ENCODE data around the gene ATP8B2.
A peak's percentile ranks its signal among the peaks of the same experiment; 100 is the strongest.
"Not testable (repeated sequence)": the region's sequence is repeated elsewhere in the genome, so short reads cannot be mapped to it uniquely, and the experiment has no call there.

Gene ATP8B2, protein sequence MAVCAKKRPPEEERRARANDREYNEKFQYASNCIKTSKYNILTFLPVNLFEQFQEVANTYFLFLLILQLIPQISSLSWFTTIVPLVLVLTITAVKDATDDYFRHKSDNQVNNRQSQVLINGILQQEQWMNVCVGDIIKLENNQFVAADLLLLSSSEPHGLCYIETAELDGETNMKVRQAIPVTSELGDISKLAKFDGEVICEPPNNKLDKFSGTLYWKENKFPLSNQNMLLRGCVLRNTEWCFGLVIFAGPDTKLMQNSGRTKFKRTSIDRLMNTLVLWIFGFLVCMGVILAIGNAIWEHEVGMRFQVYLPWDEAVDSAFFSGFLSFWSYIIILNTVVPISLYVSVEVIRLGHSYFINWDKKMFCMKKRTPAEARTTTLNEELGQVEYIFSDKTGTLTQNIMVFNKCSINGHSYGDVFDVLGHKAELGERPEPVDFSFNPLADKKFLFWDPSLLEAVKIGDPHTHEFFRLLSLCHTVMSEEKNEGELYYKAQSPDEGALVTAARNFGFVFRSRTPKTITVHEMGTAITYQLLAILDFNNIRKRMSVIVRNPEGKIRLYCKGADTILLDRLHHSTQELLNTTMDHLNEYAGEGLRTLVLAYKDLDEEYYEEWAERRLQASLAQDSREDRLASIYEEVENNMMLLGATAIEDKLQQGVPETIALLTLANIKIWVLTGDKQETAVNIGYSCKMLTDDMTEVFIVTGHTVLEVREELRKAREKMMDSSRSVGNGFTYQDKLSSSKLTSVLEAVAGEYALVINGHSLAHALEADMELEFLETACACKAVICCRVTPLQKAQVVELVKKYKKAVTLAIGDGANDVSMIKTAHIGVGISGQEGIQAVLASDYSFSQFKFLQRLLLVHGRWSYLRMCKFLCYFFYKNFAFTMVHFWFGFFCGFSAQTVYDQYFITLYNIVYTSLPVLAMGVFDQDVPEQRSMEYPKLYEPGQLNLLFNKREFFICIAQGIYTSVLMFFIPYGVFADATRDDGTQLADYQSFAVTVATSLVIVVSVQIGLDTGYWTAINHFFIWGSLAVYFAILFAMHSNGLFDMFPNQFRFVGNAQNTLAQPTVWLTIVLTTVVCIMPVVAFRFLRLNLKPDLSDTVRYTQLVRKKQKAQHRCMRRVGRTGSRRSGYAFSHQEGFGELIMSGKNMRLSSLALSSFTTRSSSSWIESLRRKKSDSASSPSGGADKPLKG

DNA sequence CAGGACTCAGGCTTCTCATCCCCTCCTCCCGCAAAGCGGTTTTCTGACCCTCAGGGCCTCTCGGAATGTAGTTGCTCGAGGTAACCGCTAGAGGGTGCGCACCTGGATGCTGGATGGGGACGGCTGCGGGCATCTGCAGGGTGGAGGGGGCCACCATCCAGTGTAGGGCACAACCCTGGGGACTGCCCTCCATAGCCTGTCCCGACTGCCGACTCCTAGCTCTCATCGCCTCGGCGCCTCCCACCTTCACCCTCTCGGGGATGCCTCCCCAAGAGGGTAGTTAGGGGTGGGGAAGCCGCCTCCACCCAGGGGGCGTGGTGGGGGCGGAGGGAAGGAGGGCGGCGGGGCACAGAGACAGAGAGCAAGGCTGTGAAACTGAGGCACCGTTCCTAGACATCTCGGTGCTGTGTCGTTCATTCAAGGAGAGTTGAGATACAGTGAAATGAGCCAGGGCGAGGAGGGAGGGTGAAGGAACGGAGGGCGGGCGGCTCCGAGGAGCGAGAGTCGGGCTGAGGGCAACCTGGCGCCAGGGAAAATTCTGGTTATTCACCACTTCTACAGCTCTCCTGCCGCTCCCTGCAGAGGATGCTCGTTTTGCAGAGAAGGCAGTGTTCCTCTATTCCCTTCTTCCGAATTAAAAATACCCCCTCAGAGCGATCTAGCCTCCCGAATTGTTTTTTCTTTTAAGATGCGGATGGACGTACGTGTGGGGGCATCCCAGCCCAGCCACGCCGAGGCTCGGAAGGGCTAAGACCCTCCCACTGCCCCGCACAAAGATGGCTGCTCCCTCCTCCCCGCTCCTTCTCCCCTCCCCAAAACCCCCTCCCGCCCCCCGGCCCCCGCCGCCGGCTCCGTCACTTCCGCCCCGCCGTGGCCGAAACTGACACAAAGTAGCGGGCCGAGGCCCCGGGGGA is at the start of gene ATP8B2:
ATP8B2 (plus strand) TSS at position 857 of the 914 bp plus-strand sequence. CDS start 2,617 bp downstream, outside the sequence.
- peak; percentile 92 for DNase-seq

DNA sequence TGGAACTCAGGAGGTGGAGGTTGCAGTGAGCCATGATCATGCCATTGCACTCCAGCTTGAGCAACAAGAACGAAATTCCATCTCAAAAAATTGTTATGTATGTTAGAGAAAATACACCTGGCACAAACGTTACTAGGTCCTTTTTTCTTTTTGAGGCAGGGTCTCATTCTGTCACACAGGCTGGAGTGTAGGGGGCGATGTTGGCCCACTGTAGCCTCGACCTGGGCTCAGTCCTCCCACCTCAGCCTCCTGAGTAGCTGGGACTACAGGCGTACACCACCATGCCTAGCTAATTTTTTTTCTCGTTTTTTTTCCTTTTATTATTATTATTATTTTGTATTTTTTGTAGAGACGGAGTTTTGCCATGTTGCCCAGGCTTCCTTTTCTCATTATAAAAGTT is 48.5 kb upstream of the ATP8B2 start:
- peak; percentile 15 for DNase-seq

DNA sequence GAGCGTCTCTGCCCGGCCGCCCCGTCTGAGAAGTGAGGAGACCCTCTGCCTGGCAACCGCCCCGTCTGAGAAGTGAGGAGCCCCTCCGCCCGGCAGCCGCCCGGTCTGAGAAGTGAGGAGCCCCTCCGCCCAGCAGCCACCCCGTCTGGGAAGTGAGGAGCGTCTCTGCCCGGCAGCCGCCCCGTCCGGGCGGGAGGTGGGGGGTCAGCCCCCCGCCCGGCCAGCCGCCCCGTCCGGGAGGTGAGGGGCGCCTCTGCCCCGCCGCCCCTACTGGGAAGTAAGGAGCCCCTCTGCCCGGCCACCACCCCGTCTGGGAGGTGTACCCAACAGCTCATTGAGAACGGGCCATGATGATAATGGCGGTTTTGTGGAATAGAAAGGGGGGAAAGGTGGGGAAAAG is 37.7 kb upstream of the ATP8B2 start:
- DNase-seq: not testable (repeated sequence)

DNA sequence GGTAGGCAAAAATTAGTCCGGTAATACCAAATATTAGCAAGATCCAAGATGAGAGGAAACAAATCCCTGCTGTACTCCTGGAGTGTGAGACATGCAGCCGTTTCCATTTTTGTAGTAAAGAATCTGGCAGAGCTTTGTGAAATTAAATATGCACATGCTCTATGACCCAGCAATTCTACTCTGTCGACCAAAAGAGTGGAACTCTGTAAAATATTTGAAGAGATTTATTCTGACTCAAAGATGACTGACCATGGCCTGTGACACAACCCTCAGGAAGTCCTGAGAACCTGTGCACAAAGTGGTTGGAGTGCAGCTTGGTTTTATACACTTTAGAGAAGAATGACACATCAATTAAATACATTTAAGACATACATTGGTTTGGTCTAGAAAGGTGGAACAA is 36.7 kb upstream of the ATP8B2 start:
- DNase-seq: no peak

DNA sequence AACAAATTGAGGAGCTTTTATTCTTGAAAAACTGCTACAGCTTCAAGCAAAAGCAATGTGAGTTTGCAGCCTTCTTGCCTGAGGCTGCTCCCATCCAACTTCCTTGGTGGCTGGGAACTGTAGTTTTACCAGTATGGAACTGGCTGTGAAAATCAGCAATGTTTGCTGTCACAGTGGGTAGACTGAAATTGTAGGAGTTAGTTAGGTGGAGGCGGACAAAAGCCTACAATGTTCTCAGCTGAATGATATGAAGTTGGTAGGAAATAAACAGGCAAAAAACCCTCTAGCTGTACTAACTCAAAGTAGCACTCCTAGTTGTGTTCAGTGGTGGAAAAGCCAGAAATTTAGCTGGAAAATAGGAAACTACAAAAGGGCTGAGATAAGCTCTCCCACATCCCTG is 34.4 kb upstream of the ATP8B2 start:
- DNase-seq: no peak

DNA sequence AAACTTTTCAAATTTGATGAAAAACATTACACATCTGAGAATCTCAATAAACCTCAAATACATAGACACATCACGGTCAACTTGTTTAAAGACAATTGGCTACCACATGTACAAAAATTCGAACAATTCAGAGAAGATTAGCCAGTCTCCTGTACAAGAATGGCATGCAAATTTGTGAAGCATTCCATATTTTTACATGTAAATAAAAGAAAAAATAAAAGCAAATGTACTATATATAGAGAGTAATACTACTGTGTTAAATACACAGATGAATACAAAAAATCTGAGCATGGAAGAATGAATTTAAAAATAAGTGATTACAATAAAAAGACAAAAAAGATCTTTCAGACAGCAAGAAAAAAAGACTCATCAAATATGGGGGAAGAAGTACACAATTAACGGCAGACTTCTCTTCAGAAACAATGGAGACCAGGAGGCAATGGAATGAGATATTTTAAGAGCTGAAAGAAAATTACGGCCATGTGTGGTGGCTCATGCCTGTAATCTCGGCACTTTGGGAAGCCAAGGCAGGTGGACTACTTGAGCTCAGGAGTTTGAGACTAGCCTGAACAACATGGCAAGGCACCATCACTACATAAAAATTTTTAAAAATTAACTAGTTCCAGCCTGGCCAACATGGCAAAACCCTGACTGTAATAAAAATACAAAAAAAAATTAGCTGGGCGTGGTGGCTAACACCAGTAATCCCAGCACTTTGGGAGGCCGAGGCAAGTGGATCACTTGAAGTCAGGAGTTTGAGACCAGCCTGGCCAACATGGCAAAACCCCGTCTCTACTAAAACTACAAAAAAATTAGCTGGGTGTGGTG is 29.7 kb upstream of the ATP8B2 start:
- no peak for DNase-seq

DNA sequence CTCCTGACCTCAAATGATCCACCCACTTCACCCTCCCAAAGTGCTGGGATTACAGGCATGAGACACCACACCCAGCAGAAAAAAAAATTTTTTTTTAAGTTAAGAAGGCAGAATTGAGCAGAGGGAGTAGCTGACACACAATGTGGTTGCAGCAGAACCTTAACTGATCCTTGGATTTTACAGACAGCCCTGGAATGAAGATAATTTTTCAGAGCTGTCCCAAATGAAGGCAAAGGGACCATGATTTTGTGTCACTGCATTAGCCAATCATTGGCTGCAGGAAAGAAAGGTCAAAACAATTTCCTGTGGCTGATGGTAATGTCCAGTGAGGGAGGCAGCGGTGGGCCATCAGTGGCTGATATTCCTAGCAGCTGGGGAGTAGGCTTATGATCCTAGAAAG is 23.7 kb upstream of the ATP8B2 start:
- DNase-seq: no peak

DNA sequence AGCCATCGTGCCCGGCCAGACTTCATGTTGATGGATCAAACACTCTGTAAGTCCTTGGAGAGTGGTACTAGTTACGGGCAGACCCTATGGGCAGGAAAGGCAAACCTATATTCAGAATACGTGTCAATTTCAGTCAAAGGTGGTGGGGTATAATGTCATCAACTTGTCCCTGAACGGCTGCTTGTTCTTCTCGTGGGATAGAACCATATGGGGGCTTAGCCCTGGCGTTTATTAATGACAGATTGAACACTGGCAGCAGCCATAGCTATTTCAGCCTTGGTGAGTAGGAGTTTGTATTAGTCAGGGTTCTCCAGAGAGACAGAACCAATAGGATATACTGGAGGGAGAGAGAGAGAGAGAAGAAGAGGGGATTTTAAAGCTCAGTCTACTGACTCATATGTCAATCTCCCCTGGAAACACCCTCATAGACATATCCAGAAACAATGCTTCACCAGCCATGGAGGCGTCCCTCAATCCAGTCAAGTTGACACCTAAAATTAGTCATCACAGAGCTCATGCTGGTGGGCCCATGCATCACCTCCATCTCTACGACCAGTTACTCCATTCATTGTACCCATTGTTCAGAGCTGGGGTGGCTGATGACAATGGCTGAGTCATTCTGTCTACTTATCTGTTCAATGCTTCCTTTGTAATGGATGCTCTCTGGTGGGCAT is 20.5 kb upstream of the ATP8B2 start:
- no peak for DNase-seq

DNA sequence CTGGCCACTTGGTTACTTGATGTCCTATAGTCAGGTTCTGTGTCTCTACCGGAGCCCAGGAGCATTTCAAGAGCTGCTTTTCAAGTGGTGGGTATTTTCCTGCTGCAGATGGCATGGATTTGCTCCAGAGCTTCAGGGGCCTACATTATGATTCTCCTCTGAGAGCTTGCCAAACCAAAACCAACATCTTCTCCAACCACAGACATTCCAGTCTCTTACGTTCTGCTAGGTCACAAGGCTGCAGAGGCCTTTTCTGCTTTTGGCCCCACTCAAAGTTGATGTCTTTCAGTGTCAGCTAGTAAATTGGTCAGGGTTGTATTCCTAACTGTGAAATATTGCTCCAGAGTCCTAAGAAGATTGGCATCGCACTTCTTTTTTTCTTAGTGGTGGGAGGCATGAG is 19.2 kb upstream of the ATP8B2 start:
- DNase-seq: no peak

DNA sequence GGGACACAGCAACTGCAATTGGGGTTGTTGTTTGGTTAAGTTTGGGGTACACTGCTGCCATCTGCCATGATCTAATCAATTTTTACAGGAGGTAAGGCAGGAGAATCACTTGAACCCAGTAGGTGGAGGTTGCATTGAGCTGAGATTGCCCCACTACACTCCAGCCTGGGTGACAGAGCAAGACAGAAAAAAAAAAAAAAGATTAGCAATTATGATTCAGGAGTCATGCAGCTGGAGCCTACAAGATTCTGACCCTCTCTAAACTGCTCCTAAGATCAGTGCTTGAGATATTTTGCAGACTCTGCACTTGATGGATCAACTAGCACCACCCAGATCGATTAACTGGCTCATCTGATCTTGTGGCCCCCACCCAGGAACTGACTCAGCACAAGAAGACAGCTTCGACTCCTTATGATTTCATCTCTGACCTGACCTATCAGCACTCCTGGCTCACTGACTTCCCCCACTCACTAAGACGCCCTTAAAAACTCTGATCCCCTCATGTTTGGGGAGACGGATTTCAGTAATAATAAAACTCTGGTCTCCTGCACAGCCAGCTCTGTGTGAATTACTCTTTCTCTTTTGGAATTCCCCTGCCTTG is 17.6 kb upstream of the ATP8B2 start:
- DNase-seq: not testable (repeated sequence)

DNA sequence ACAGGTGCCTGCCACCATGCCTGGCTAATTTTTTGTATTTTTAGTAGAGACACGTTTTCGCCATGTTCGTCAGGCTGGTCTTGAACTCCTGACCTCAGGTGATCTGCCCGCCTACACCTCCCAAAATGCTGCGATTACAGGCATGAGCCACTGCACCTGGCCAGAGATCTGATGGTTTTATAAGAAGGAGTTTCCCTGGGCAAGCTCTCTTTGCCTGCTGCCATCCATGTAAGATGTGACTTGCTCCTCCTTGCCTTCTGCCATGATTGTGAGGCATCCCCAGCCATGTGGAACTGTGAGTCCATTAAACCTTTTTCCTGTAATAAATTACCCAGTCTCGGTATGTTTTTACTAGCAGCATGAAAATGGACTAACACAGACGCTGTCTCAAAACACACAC is 16.2 kb upstream of the ATP8B2 start:
- not testable (repeated sequence) for DNase-seq

DNA sequence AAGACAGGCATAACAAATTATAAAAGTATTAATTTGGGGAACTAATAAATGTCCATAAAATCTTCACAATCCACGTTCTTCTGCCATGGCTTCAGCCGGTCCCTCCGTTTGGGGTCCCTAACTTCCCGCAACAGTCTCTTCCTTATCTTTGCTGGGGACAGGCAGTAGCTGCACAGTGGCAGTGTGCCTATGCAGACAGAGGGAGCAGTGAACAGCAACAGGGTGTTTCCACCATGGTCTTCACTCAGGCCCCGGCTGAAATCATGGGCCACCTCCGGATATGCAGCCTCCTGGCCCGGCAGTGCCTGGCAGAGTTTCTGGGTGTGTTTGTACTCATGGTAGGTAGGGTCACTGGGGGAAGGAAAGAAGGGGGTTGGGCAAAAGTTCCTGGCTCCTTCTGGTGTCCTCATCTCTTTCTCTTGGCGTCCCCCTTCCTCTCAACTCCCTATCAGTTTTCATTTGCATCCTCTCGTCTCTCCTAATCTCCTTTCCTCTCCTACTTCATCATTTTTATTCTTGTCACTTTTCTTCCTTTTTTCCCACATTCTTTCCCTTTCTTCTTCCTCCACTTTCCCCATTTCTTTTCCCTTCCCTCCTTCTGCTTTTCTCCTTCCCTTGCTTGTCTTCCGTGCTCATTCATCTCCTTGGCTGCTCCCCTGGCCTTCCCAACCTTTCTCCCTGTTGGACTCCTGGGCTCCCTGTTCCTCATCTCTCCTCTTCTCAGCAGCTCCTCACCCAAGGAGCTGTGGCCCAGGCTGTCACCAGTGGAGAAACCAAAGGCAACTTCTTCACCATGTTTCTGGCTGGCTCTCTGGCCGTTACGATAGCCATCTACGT is 12.9 kb upstream of the ATP8B2 start:
- DNase-seq: not testable (repeated sequence)

DNA sequence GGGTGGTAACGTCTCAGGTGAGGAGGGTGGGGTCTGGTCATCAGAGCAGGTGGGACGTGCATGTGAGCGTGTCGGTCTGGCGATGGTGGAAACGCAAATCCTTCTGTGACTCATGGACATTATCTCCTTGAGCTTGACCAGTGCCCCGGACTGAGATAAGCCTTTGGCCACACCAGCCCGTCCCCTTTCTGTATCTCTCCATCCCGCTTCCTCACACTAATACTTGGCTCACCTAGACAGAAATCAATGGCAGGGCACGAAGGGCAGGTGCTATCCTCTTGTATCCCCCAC is 12.3 kb upstream of the ATP8B2 start:
- DNase-seq: no peak

DNA sequence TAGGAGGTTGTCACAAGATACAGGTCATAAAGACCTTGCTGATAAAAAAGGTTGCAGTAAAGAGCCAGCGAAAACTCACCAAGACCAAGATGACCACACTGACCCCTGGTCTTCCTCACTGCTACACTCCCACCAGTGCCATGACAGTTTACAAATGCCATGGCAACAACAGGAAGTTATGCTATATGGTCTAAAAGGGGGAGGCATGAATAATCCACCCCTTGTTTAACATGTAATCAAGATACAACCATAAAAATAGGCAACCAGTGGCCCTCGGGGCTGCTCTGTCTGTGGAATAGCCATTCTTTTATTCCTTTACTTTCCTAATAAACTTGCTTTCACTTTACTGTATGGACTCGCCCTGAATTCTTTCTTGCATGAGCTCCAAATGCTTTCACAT is 11.1 kb upstream of the ATP8B2 start:
- not testable (repeated sequence) for DNase-seq

DNA sequence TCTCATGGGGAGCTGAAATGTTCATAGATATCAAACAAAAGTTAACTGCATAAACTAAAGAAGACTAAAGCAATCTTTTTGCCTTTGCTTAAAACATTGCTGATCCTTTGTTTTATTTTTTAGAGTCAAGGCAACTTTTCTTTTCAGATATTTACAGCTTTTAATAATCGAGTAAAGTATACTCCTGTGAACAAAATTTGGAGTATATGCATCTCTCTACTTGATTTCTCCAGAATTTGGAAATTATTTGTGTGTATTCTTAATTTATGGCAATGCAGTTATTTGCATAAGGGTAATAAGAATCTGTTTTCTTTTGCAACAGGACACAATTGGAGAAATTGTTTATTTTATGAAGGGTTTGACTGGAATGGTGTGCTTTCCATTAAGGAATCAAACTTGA is 8.6 kb upstream of the ATP8B2 start:
- DNase-seq: no peak

DNA sequence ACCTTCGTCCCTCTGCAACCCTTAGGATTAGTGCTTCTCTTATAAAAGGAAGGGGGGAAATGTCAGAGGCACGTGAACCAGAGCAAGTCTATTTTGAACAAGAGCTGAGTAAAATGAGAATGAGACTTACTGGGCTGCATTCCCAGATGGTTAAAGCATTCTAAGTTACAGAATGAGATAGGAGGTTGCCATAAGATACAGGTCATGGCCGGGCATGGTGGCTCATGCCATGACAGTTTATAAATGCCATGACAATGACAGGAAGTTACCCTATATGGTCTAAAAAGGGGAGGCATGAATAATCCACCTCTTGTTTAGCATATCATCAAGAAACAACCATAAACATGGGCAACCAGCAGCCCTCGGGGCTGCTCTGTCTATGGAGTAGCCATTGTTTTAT is 6.9 kb upstream of the ATP8B2 start:
- DNase-seq: no peak

DNA sequence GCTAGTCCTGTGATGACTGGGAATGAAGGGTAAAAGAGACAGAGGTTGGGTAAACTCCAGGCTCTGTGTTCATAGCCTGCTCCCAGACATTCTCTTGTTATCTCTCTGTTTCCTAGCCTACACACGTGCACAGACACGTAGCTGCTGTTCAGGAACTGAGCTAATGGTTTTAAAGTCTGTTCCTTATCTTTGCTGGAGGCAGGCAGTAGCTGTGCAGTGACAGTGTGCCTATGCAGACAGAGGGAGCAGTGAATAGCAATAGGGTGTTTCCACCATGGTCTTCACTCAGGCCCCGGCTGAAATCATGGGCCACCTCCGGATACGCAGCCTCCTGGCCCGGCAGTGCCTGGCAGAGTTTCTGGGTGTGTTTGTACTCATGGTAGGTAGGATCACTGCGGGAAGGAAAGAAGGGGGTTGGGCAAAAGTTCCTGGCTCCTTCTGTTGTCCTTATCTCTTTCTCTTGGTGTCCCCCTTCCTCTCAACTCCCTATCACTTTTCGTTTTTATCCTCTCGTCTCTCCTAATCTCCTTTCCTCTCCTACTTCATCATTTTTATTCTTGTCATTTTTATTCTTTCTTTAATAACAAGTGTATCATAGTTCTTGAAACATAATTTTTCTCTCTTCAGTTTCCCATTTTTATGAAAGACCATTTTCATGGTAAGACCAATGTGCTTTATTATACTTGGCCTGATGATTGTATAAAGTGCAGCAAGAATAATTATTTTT is 4.3 kb upstream of the ATP8B2 start, which contains the start of gene AQP10:
AQP10 (plus strand) TSS at position 212 of the 727 bp plus-strand sequence; CDS start at position 275, 63 bp downstream.
- no peak for DNase-seq

DNA sequence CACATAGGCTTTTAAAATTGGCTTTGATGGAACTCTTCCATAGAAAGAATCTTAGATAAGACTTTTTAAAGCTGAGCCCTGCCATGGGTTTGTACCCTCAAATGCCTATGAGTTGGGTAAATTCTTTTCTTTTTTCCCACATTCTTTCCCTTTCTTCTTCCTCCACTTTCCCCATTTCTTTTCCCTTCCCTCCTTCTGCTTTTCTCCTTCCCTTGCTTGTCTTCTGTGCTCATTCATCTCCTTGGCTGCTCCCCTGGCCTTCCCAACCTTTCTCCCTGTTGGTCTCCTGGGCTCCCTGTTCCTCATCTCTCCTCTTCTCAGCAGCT is 3.8 kb upstream of the ATP8B2 start:
- not testable (repeated sequence) for DNase-seq

DNA sequence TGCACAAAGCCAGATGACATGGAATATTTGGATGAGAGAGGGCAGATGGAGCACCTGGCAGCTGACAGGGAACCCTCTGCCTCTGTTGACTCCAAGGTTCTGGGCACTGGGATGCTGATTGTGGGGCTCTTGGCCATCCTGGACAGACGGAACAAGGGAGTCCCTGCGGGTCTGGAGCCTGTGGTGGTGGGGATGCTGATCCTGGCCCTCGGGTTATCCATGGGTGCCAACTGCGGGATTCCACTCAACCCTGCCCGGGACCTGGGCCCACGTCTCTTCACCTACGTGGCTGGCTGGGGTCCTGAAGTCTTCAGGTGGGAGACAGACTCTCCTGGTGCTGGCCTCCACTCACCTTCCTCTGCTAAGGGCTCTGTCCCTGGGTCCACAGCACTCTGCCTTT is 1.8 kb upstream of the ATP8B2 start:
- DNase-seq: no peak

All from RPMI8226 (cell line).